Common myeloid progenitor, CD34-positive (primary cell): Measurements from ENCODE around the gene CDPF1.

Source experiments
- CTCF ChIA-PET: fragments of 350-600 bp; sonication (Branson Sonifier 250); formaldehyde crosslinking; loops from one replicate; lab custom pipeline; 2021; ENCODE audit warnings: antibody characterized with exemption; lab: Charles Lee
- POLR2A ChIA-PET: fragments of 350-600 bp; sonication (Branson Sonifier 250); formaldehyde crosslinking; loops from one replicate; lab custom pipeline; 2021; ENCODE audit warnings: antibody characterized with exemption; lab: Charles Lee
- DNase-seq, 3 donors: peaks; one replicate each; pipeline versions ENCODE4 v3.0.0 to v3.0.0-alpha.2; 2013
- H3K27ac ChIP-seq, 2 experiments: 1 replicate in 1 of 2; 2 replicates in 1 of 2; pipeline ENCODE4 v1.7.0; 2013; ENCODE audit warnings: inconsistent platforms in 2 of 2, low read length in 2 of 2, mild to moderate bottlenecking in 2 of 2, low read depth in 1 of 2, moderate library complexity in 1 of 2; ENCODE audit not compliant: severe bottlenecking in 2 of 2, insufficient read depth in 1 of 2, poor library complexity in 1 of 2
- H3K27me3 ChIP-seq, 5 experiments: replicated peaks in 2 of 5; 1 replicate in 3 of 5; 2 replicates in 2 of 5; pipeline versions ENCODE4 v1.6.1 to v1.7.0; 2013; ENCODE audit warnings: low read length in 4 of 5, mild to moderate bottlenecking in 2 of 5, moderate library complexity in 2 of 5, inconsistent platforms in 1 of 5; ENCODE audit not compliant: insufficient read depth in 5 of 5, control insufficient read depth in 4 of 5
- H3K36me3 ChIP-seq, 4 experiments: 1 replicate in 2 of 4; 2 replicates in 2 of 4; pipeline versions ENCODE4 v1.6.1 to v1.7.0; 2013; ENCODE audit warnings: low read length in 3 of 4, control low read depth in 1 of 4, mild to moderate bottlenecking in 1 of 4; ENCODE audit not compliant: control insufficient read depth in 4 of 4, insufficient read depth in 4 of 4
- H3K4me1 ChIP-seq, 4 experiments: 1 replicate in 3 of 4; 2 replicates in 1 of 4; pipeline versions ENCODE4 v1.6.1 to v1.7.1; 2013; ENCODE audit warnings: low read length in 3 of 4, mild to moderate bottlenecking in 3 of 4, control low read depth in 1 of 4, inconsistent platforms in 1 of 4, moderate library complexity in 1 of 4; ENCODE audit not compliant: control insufficient read depth in 4 of 4, insufficient read depth in 4 of 4; ENCODE audit errors: control extremely low read depth in 1 of 4
- H3K4me3 ChIP-seq, 7 experiments: 1 replicate in 4 of 7; 2 replicates in 3 of 7; pipeline versions ENCODE4 v1.5.1 to v1.7.0; 2013; ENCODE audit warnings: mild to moderate bottlenecking in 7 of 7, low read length in 6 of 7, moderate library complexity in 6 of 7, inconsistent platforms in 2 of 7, low read depth in 2 of 7, control low read depth in 1 of 7; ENCODE audit not compliant: insufficient read depth in 4 of 7, control insufficient read depth in 1 of 7; ENCODE audit errors: extremely low read depth in 1 of 7
- H3K9me3 ChIP-seq, 5 experiments: 1 replicate in 4 of 5; 2 replicates in 1 of 5; pipeline versions ENCODE4 v1.6.1 to v1.7.1; 2013; ENCODE audit warnings: low read length in 4 of 5, mild to moderate bottlenecking in 2 of 5, inconsistent platforms in 1 of 5, low read depth in 1 of 5, moderate library complexity in 1 of 5; ENCODE audit not compliant: control insufficient read depth in 4 of 5, insufficient read depth in 2 of 5; ENCODE audit errors: control extremely low read depth in 1 of 5
- WGBS: methylation state at CpG from one replicate; pipeline ENCODE4 v1.1.5; 2013; ENCODE audit not compliant: insufficient coverage; 5-methylcytosine and 5-hydroxymethylcytosine counted together

CDPF1 gene

GRCh38 chr22:46240506-46240905, 9.6 kb downstream of the CDPF1 start:
- H3K4me3 ChIP-seq = peak overlapping the region in 1 of 7 experiments; percentile 12
- ChIA-PET POLR2A (interaction anchor here (2.3 kb wide), 1 partner anchor 10 kb away, joined by 9 read pairs; the partner anchor contains the start of gene CDPF1), CTCF (interaction anchor here (1.0 to 1.5 kb wide), 3 partner anchors 15 to 56 kb away, joined by 3 to 4 read pairs (median 3); partner anchors contain the start of gene GTSE1)
- WGBS = 69% methylated on average over 5 of the region's 6 CpGs
- no peak overlapping the region for H3K27ac ChIP-seq
- peaks cover 0 to 28% (median 19%) of the 10 kb centered on the region in 4 experiments for H3K36me3 ChIP-seq
- H3K9me3 ChIP-seq = peaks cover 0 to 3% (median 0%) of the 10 kb centered on the region in 5 experiments
- peaks cover 9 to 31% (median 21%) of the 10 kb centered on the region in 4 experiments for H3K4me1 ChIP-seq
- H3K27me3 ChIP-seq = no peaks in the 10 kb centered on the region
- DNase-seq = peak in 2 of 3 donors; percentile 44 to 53

DNA sequence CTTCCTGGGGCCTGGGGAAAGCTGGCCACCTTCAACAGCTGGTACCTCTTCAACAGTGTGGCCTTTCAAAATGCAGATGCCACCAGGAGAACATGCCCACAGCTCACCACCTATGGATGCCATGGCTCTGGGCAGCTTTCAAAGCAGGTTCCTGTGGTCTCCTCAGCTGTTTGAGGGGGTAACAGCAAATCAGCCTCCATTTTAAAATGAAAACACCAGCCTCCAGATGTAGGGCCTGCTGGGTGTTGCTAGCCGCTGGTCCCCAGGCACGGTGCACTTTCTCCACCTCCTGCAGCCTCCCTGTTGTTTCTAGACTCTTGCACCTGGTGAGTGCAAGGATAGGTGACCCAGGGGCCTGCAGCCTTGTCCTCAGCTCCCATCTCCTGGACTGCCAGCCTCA, 10.0 kb downstream of the CDPF1 start:
- Histone ChIP-seq H3K4me3 (peak overlapping the region in 2 of 7 experiments; percentile 12 to 29), H3K4me1 (peaks cover 9 to 31% (median 21%) of the 10 kb centered on the region in 4 experiments), H3K27me3 (no peaks in the 10 kb centered on the region), H3K27ac (no peak overlapping the region), H3K9me3 (peaks cover 0 to 3% (median 0%) of the 10 kb centered on the region in 5 experiments), H3K36me3 (peaks cover 0 to 30% (median 20%) of the 10 kb centered on the region in 4 experiments)
- no peak for DNase-seq
- ChIA-PET POLR2A (interaction anchor here (0.6 to 2.3 kb wide), 2 partner anchors 10 to 26 kb away, joined by 4 to 9 read pairs; partner anchors contain the start of gene CDPF1), CTCF (interaction anchor here (1.5 kb wide), 1 partner anchor 19 kb away, joined by 4 read pairs; no protein-coding TSS in a partner anchor)
- WGBS = 96% methylated on average over 2 of the region's 2 CpGs

- peak overlapping the region in 2 of 7 experiments; percentile 12 to 29 for H3K4me3 ChIP-seq
- peaks cover 0 to 3% (median 0%) of the 10 kb centered on the region in 5 experiments for H3K9me3 ChIP-seq
- WGBS = 74% methylated on average over 14 of the region's 20 CpGs
- H3K27me3 ChIP-seq = no peaks in the 10 kb centered on the region
- DNase-seq = peak; percentile 85 to 99 (median 98)
- H3K4me1 ChIP-seq = peaks cover 9 to 31% (median 21%) of the 10 kb centered on the region in 4 experiments
- no peak overlapping the region for H3K27ac ChIP-seq
- ChIA-PET POLR2A (interaction anchor here (0.6 to 2.3 kb wide), 2 partner anchors 11 to 26 kb away, joined by 4 to 9 read pairs; partner anchors contain the start of gene CDPF1), CTCF (interaction anchor here (0.9 to 1.5 kb wide), 4 partner anchors 8 to 243 kb away, joined by 3 to 4 read pairs (median 4); no protein-coding TSS in a partner anchor)
- H3K36me3 ChIP-seq = peaks cover under 1 to 26% (median 20%) of the 10 kb centered on the region in 4 experiments
Observed at GRCh38 chr22:46239261-46240048, 10.6 kb downstream of the CDPF1 start.

- ChIA-PET POLR2A (no interaction called here), CTCF (interaction anchor here (0.9 to 1.3 kb wide), 3 partner anchors 9 to 242 kb away, joined by 3 to 4 read pairs (median 3); no protein-coding TSS in a partner anchor)
- H3K4me3 ChIP-seq = no peak overlapping the region
- no peak overlapping the region for H3K27ac ChIP-seq
- over 99% methylated on average over 16 of the region's 16 CpGs for WGBS
- peaks cover 9 to 39% (median 23%) of the 10 kb centered on the region in 4 experiments for H3K4me1 ChIP-seq
- peaks cover 2 to 22% (median 14%) of the 10 kb centered on the region in 4 experiments for H3K36me3 ChIP-seq
- peaks cover 0 to 3% (median 0%) of the 10 kb centered on the region in 5 experiments for H3K9me3 ChIP-seq
- no peak for DNase-seq
- H3K27me3 ChIP-seq = no peaks in the 10 kb centered on the region
Observed at GRCh38 chr22:46238541-46238940, 11.6 kb downstream of the CDPF1 start.

GRCh38 chr22:46237453-46238124, 12.5 kb downstream of the CDPF1 start:
- ChIA-PET POLR2A (interaction anchor here (0.6 kb wide), 1 partner anchor 47 kb away, joined by 4 read pairs; no protein-coding TSS in a partner anchor), CTCF (no interaction called here)
- Histone ChIP-seq H3K9me3 (peaks cover 0 to 3% (median 0%) of the 10 kb centered on the region in 5 experiments), H3K4me1 (peaks cover 9 to 45% (median 27%) of the 10 kb centered on the region in 4 experiments), H3K27ac (no peak overlapping the region), H3K4me3 (no peak overlapping the region), H3K36me3 (peaks cover 2 to 22% (median 11%) of the 10 kb centered on the region in 4 experiments), H3K27me3 (no peaks in the 10 kb centered on the region)
- 97% methylated on average over 10 of the region's 12 CpGs for WGBS
- no peak for DNase-seq

GRCh38 chr22:46234969-46235368, 15.1 kb downstream of the CDPF1 start:
- Histone ChIP-seq H3K4me3 (no peak overlapping the region), H3K36me3 (peaks cover 2 to 22% (median 13%) of the 10 kb centered on the region in 4 experiments), H3K27ac (no peak overlapping the region), H3K27me3 (no peaks in the 10 kb centered on the region), H3K4me1 (peaks cover 0 to 29% (median 13%) of the 10 kb centered on the region in 4 experiments), H3K9me3 (peaks cover 0 to 3% (median 0%) of the 10 kb centered on the region in 5 experiments)
- DNase-seq = no peak
- CTCF ChIA-PET = interaction anchor here (1.0 to 2.1 kb wide), 3 partner anchors 11 to 61 kb away, joined by 3 to 6 read pairs (median 4); partner anchors contain the start of gene GTSE1
- POLR2A ChIA-PET = no interaction called here
- 100% methylated on average over 8 of the region's 12 CpGs for whole genome bisulfite sequencing
